SK-MEL-5 (cell line): ENCODE results near the gene KREMEN1. TPM values are rescaled to one million over a fixed set of nuclear protein-coding genes. Genes with fewer than 3 reads are reported as not detected.

Experiments used
- DNase-seq: peaks from one replicate; pipeline ENCODE4 v3.0.0-alpha.2; 2016; ENCODE audit warnings: low read depth, low spot score
- in situ Hi-C: cut with HindIII; loops from 2 replicates; pipeline ENCODE4 v1.10.0; 2016; ENCODE audit warnings: low sequenced_read_pairs, high pct_unique_total_duplicates, low pct_unique_long_range_greater_than_20kb
- small RNA-seq, 2 experiments: library from RNA; depleted of rRNA; stranded (forward); fragments of <200 nt; gene quantifications; one replicate each; pipeline ENCODE3, GENCODE V24; 2014
- total RNA-seq: library from RNA; depleted of rRNA; stranded (reverse); fragments of >200 nt; shearing (Covaris generic); gene quantifications from 2 replicates; pipeline ENCODE4 v1.2.3, GENCODE V29; 2014; rRNA removed

KREMEN1 gene
- total RNA-seq, 1 experiment from 2014 or later = 23.5 TPM

- in situ Hi-C loops = no loop called here
- DNase-seq = no peak
Measured at GRCh38 chr22:29215012-29215860, 142.4 kb downstream of the KREMEN1 start.

DNA sequence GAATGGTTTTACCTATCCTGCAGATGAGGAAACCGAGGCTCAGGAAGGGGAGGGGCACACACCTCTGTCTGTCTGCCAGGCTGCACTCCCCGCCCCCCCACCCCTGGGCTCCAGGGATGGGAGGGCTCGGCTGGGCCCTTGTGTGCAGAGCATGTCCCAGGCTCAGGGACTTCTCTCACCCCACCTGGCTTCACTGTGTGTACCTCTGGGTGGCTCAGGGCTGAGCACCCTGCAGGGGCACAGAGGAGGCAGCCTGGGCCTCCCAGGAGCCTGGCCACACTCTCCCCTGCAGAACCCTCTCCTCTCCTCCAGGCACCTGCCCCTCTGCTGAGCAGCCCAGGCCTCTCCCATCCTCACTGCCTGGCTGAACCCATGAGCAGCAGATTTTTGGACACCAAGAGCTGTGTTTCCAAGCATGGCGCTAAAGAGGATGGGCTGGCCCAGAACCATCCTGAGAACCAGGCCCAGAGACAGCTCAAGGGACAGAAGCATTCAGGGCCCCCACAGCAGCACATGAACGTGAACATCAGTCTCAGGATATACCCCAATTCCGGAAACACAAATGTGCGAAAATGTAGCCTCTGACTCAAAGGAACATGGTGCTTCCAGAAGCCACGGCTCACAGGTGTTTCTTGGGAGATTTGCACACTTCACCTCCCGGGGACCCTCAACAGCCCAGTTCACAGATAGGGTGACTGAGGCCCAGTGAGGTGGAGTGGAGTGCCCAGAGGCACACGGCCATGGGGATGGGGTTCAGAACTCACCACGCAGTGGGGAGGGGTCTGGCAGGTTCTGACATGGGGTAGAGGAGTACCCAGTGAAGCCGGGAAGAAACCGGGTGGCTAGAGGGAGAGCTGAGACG is 143.4 kb downstream of the KREMEN1 start:
- in situ Hi-C loops = no loop called here
- DNase-seq = no peak

GRCh38 chr22:29216873-29217666 is 144.2 kb downstream of the KREMEN1 start:
- in situ Hi-C loops = no loop called here
- no peak for DNase-seq

Small RNAs within 50 kb of the gene (small RNA-seq; reads per million reads assigned to genes)
- gene RNU6-1219P (0 reads per million in 2 experiments), gene RNU6-810P (0 reads per million in 2 experiments)

Other genes with a start within 250 kb of the KREMEN1 start
- gene ZNRF3, start 189.5 kb upstream of the KREMEN1 start, total RNA-seq = 4.3 and 4.6 TPM in 2 replicates
- gene C22orf31, start 11.2 kb upstream of the KREMEN1 start, total RNA-seq = not detected in 2 replicates
- 3.4 and 3.7 TPM in 2 replicates for gene EMID1, start 132.9 kb downstream of the KREMEN1 start, total RNA-seq
- gene RHBDD3, start 194.9 kb downstream of the KREMEN1 start, total RNA-seq = 32.3 and 33.4 TPM in 2 replicates
- 211 and 226 TPM in 2 replicates for gene EWSR1, start 195.2 kb downstream of the KREMEN1 start, total RNA-seq
- gene GAS2L1, start 233.6 kb downstream of the KREMEN1 start, total RNA-seq = 6.9 and 9.1 TPM in 2 replicates
- gene RASL10A, start 242.7 kb downstream of the KREMEN1 start, total RNA-seq = not detected in 2 replicates